ENCODE data around the gene SERBP1. TPM values are rescaled to one million over a fixed set of nuclear protein-coding genes. Genes with fewer than 3 reads are reported as not detected.

SERBP1 gene
- total and polyA plus RNA-seq, 2 of the 8 experiments (the other 6 are each of a cell fraction or from before 2014, with no cell fraction given) = 229 to 536 TPM

DNA sequence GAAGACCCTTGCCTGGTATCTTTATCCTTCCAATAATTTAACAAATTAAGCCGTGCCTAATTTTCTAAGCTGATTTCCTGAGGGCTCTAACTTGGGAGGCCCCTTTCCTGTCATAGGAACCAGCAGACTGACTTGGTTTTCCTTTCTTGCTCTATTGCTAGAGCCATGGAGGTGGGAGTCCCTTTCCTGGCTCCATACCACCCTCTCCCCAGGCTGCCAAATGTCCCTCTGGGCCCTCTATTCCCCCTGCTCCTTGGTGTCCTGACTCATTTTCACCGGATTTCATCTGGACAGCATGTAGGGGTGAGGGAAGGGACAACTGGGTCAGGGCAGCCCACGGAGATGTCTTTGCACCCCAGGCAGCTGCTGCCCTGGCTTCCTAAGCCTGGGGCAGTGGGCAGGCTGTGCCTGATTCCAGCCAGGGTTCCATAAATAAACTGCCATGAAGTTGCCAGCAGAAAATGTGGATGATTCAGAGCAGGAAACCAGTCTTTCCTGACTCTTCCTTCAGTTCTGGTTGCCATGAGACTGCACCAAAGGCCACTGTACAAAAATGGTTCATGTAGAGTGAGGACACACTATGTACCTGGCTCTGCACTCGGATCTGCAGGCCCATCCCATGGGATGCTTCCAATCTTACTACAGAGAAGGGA, 38.0 kb upstream of the SERBP1 start:
- POLR2A ChIA-PET (ENCODE audit: partially characterized antibody) = no interaction called here
- no peaks in the 10 kb centered on the region for H3K9me3 ChIP-seq (ENCODE audit: insufficient read depth in 2 of 2, low read depth in 1 of 2, low read length in 1 of 2)
- H3K56ac ChIP-seq (replicated peaks; ENCODE audit: insufficient read length, low read depth, low read length) = no peak overlapping the region
- no peak overlapping the region for H2BK12ac ChIP-seq (ENCODE audit: low read depth, low read length)
- H4K8ac ChIP-seq (ENCODE audit: extremely low read depth, insufficient read depth, low read length) = no peak overlapping the region
- H4K5ac ChIP-seq (ENCODE audit: insufficient read length, low read depth, low read length) = no peak overlapping the region
- no peaks in the 10 kb centered on the region; the same call in 1 of the 2 replicates for H3K23me2 ChIP-seq (ENCODE audit: low read depth, low read length)
- CTCF ChIA-PET (ENCODE audit: partially characterized antibody) = interaction anchor here (0.6 to 1.5 kb wide), 2 partner anchors 36 to 362 kb away, joined by 3 read pairs; no protein-coding TSS in a partner anchor
- no peaks in the 10 kb centered on the region for H3K27me3 ChIP-seq (replicated peaks in 1 of 4; ENCODE audit: control insufficient read depth in 3 of 4, extremely low read depth in 1 of 4, insufficient read depth in 3 of 4, low read length in 3 of 4)
- FAIRE-seq (no peak), DNase-seq (ENCODE audit: low read depth in 1 of 2, low spot score in 2 of 2) (no peak)
- no peaks in the 10 kb centered on the region for H3K79me1 ChIP-seq (ENCODE audit: low read depth, low read length)
- H2BK15ac ChIP-seq (ENCODE audit: low read length) = no peak overlapping the region
- H2BK120ac ChIP-seq (replicated peaks; ENCODE audit: low read depth, low read length) = no peak overlapping the region
- no peak overlapping the region for H3K23ac ChIP-seq (ENCODE audit: insufficient read length)
- no peak overlapping the region for H3K14ac ChIP-seq (ENCODE audit: insufficient read length)
- no peaks in the 10 kb centered on the region; a peak in 1 of 8 replicates for H3K36me3 ChIP-seq (ENCODE audit: control insufficient read depth in 2 of 4, insufficient read depth in 4 of 4, low read length in 3 of 4)
- H4K20me1 ChIP-seq (replicated peaks in 1 of 2; ENCODE audit: control insufficient read depth in 1 of 2, insufficient read depth in 2 of 2, low read length in 2 of 2) = no peaks in the 10 kb centered on the region
- no peak overlapping the region for H3K4ac ChIP-seq (replicated peaks; ENCODE audit: insufficient read length, low read depth, low read length)
- WGBS, 2 experiments (ENCODE audit: extremely low coverage in 1 of 2, insufficient coverage in 1 of 2, insufficient read length in 1 of 2, insufficient replicate concordance in 2 of 2, low coverage in 1 of 2, low lambda C conversion rate in 2 of 2, missing lambda C conversion rate in 1 of 2) = 86% methylated on average over 4 of the region's 4 CpGs; no CpG with 5 or more reads in 1 of the 2 experiments
- no peak overlapping the region for H3K27ac ChIP-seq (ENCODE audit: low read depth, low read length)
- H2BK5ac ChIP-seq (ENCODE audit: low read depth, low read length) = no peak overlapping the region
- H3K4me1 ChIP-seq (replicated peaks in 1 of 4; ENCODE audit: control insufficient read depth in 3 of 4, insufficient read depth in 4 of 4, low read length in 3 of 4) = peaks cover 3 to 13% (median 5%) of the 10 kb centered on the region in 4 experiments; a peak in 5 of 7 replicates
- H4K91ac ChIP-seq (replicated peaks; ENCODE audit: insufficient read length, low read length) = no peak overlapping the region
- no peak overlapping the region for H2AK5ac ChIP-seq (ENCODE audit: low read depth, low read length)
- H2AFZ ChIP-seq (ENCODE audit: low read length) = no peak overlapping the region
- H3K18ac ChIP-seq (ENCODE audit: extremely low read depth, low read length) = no peak overlapping the region
- H3K4me3 ChIP-seq (ENCODE audit: extremely low read depth in 1 of 4, insufficient read depth in 2 of 4, low read depth in 3 of 4, low read length in 4 of 4) = no peak overlapping the region
- H3K9ac ChIP-seq (replicated peaks in 1 of 4; ENCODE audit: extremely low read depth in 1 of 4, low read depth in 3 of 4, low read length in 3 of 4) = no peak overlapping the region
- H3K79me2 ChIP-seq (ENCODE audit: control insufficient read depth in 1 of 2, insufficient read depth in 2 of 2, low read length in 2 of 2) = no peaks in the 10 kb centered on the region
- H3K4me2 ChIP-seq (ENCODE audit: insufficient read depth in 1 of 2, low read depth in 2 of 2, low read length in 2 of 2) = no peak overlapping the region
- H2BK20ac ChIP-seq (ENCODE audit: low read length) = no peak overlapping the region
- TF ChIP-seq, protein P1, sequence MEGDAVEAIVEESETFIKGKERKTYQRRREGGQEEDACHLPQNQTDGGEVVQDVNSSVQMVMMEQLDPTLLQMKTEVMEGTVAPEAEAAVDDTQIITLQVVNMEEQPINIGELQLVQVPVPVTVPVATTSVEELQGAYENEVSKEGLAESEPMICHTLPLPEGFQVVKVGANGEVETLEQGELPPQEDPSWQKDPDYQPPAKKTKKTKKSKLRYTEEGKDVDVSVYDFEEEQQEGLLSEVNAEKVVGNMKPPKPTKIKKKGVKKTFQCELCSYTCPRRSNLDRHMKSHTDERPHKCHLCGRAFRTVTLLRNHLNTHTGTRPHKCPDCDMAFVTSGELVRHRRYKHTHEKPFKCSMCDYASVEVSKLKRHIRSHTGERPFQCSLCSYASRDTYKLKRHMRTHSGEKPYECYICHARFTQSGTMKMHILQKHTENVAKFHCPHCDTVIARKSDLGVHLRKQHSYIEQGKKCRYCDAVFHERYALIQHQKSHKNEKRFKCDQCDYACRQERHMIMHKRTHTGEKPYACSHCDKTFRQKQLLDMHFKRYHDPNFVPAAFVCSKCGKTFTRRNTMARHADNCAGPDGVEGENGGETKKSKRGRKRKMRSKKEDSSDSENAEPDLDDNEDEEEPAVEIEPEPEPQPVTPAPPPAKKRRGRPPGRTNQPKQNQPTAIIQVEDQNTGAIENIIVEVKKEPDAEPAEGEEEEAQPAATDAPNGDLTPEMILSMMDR (IDR thresholded peaks at IDR 0.05; ENCODE audit: control extremely low read depth in 1 of 3, insufficient read depth in 1 of 3, low read depth in 1 of 3, low read length in 3 of 3) = no peak
- TF ChIP-seq SP2 (IDR thresholded peaks at IDR 0.05; ENCODE audit: low read length) (no peak), RFX5 (IDR thresholded peaks at IDR 0.05; ENCODE audit: borderline replicate concordance, low read depth, low read length) (no peak), CBX8 (IDR thresholded peaks at IDR 0.05; ENCODE audit: borderline replicate concordance, low read depth, low read length) (no peak), SUZ12 (IDR thresholded peaks at IDR 0.05; ENCODE audit: low read length) (no peak), RNF2 (IDR thresholded peaks at IDR 0.05; ENCODE audit: borderline replicate concordance, low read depth, low read length, missing control alignments, poor library complexity, severe bottlenecking) (no peak), SP1 (IDR thresholded peaks at IDR 0.05; ENCODE audit: low read depth, low read length) (no peak)
- TF ChIP-seq, protein P2, sequence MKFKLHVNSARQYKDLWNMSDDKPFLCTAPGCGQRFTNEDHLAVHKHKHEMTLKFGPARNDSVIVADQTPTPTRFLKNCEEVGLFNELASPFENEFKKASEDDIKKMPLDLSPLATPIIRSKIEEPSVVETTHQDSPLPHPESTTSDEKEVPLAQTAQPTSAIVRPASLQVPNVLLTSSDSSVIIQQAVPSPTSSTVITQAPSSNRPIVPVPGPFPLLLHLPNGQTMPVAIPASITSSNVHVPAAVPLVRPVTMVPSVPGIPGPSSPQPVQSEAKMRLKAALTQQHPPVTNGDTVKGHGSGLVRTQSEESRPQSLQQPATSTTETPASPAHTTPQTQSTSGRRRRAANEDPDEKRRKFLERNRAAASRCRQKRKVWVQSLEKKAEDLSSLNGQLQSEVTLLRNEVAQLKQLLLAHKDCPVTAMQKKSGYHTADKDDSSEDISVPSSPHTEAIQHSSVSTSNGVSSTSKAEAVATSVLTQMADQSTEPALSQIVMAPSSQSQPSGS (IDR thresholded peaks at IDR 0.05; ENCODE audit: low read length) = no peak
